ENCODE measurements around the gene FOXO6. TPM values are rescaled to one million over a fixed set of nuclear protein-coding genes. Genes with fewer than 3 reads are reported as not detected.
A peak's percentile ranks its signal among the peaks of the same experiment; 100 is the strongest.

FOXO6 gene
- total and polyA plus RNA-seq, 2 of the 13 experiments (the other 11 are each of a cell fraction or from before 2014, with no cell fraction given): 0.13 TPM; not detected in 1

DNA sequence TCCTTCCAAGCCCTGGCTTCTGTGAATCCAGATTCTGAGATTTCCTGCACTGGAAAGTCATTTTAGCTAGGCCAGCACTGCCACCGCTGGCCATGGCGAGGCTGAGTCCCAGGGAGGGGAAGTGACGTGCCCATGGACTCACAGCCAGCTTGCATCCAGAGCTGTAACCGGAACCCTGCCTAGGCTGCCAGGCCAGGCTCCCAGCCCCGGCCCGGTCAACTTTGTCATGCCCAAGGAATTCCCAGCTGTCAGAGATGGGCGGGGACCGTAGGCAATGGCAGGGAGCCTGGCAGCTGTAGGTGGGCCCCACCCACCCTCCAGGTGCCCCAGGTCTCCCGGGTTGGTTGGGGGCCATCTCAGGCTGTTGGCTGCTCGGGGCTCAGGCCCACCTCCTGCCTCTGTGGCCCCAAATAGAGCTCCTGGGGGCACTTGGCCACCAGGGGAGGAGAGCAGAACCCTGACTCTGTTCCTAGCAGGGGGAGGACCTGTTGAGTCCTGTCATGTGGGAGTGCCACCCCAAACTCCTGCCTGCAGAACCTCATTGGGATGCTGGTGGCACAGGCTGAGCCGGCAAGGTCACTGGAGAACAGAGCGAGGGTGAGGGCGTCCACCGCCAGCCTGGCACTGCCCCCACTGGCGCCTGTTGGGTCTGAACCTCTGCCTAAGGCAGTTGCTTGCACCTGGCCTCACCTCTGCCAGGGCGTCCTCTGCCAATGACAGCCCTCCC lies 57.8 kb downstream of the FOXO6 start:
- H3K9ac ChIP-seq (ENCODE audit: insufficient read depth, low read depth, low read length): no peak overlapping the region
- no peaks in the 10 kb centered on the region for H3K9me3 ChIP-seq (ENCODE audit: low read length)
- POLR2A ChIA-PET: interaction anchor here (0.9 kb wide), 1 partner anchor 178 kb away, joined by 3 read pairs; no protein-coding TSS in a partner anchor
- no TSS peak for BruUV-seq (replicated peaks)
- DNase-seq (ENCODE audit: low spot score): peak; percentile 34
- H3K27ac ChIP-seq (ENCODE audit: extremely low read length, insufficient read depth, low read length): no peak overlapping the region
- peak overlapping the region; percentile 6; the same call in 1 of the 2 replicates for H3K4me2 ChIP-seq (ENCODE audit: low read depth, low read length)
- 0% methylated on average over 2 of the region's 16 CpGs for WGBS (ENCODE audit: low lambda C conversion rate)
- ATAC-seq: peak; percentile 60
- H3K79me2 ChIP-seq (ENCODE audit: insufficient read depth, low read length): no peaks in the 10 kb centered on the region
- peaks cover 0 to 3% of the 10 kb centered on the region in 2 experiments; a peak in 1 of 5 replicates for H3K27me3 ChIP-seq (ENCODE audit: control insufficient read depth in 1 of 2, insufficient read depth in 2 of 2, low read length in 2 of 2)
- TF ChIP-seq REL (CRISPR knock-in tag; conservative IDR thresholded peaks at IDR 0.05) (no peak), BRCA1 (CRISPR knock-in tag; IDR thresholded peaks at IDR 0.05) (no peak), NFAT5 (CRISPR knock-in tag; IDR thresholded peaks at IDR 0.05) (no peak), RXRA (CRISPR knock-in tag; IDR thresholded peaks at IDR 0.05) (no peak), NFIC (IDR thresholded peaks at IDR 0.05; ENCODE audit: low read length) (no peak), CHD4 (IDR thresholded peaks at IDR 0.05; ENCODE audit: borderline replicate concordance, low read length) (no peak), GABPA (IDR thresholded peaks at IDR 0.05; ENCODE audit: low read depth, low read length) (peak; percentile 22; the same call in 1 of the 2 replicates), GABPA (CRISPR knock-in tag; IDR thresholded peaks at IDR 0.05; ENCODE audit: low read depth) (peak; percentile 74), GABPB1 (CRISPR knock-in tag; IDR thresholded peaks at IDR 0.05) (peak; percentile 78), ZNF605 (CRISPR knock-in tag; IDR thresholded peaks at IDR 0.05) (no peak), ZMYM4 (CRISPR knock-in tag; IDR thresholded peaks at IDR 0.05) (no peak), CREB1 (IDR thresholded peaks at IDR 0.05) (0 out of 2 replicates have a peak, but pooled peaks have one; percentile 19), CREB1 (CRISPR knock-in tag; IDR thresholded peaks at IDR 0.05) (peak; percentile 45; the same call in 1 of the 2 replicates), FOSL1 (CRISPR knock-in tag; IDR thresholded peaks at IDR 0.05; ENCODE audit: borderline replicate concordance) (no peak), SYNCRIP (IDR thresholded peaks at IDR 0.05; ENCODE audit: insufficient read depth, low read depth, low read length) (no peak), SIN3B (IDR thresholded peaks at IDR 0.05; ENCODE audit: low read length) (no peak), ZNF138 (CRISPR knock-in tag; IDR thresholded peaks at IDR 0.05; ENCODE audit: low read depth) (no peak), DPF2 (CRISPR knock-in tag; IDR thresholded peaks at IDR 0.05; ENCODE audit: borderline replicate concordance, low read depth) (no peak)
- FAIRE-seq: no peak
- H3K36me3 ChIP-seq (replicated peaks in 1 of 2; ENCODE audit: control insufficient read depth in 1 of 2, insufficient read depth in 2 of 2, low read length in 2 of 2): no peaks in the 10 kb centered on the region
- in situ Hi-C loops (cut with HindIII; ENCODE audit: extremely low pct_ligation_motif_present, low pct_unique_long_range_greater_than_20kb) (no loop called here), intact Hi-C loops (cut with micrococcal nuclease; ENCODE audit: unreplicated experiment) (loop anchor here (5.0 kb wide), 2 partner anchors 57 to 137 kb away; partner anchors contain the start of gene FOXO6)
- H2AFZ ChIP-seq (ENCODE audit: low read length): no peak overlapping the region
- H4K20me1 ChIP-seq (ENCODE audit: insufficient read depth, low read length): no peaks in the 10 kb centered on the region
- CTCF ChIA-PET (ENCODE audit: low intra/inter-chr PET ratio, low total read pairs): interaction anchor here (3.2 kb wide), 1 partner anchor 136 kb away, joined by 12 read pairs; no protein-coding TSS in a partner anchor
- H3K4me3 ChIP-seq (replicated peaks in 1 of 3; ENCODE audit: insufficient read depth in 1 of 3, low read depth in 2 of 3, low read length in 3 of 3): no peak overlapping the region
- no peaks in the 10 kb centered on the region for H3K4me1 ChIP-seq (ENCODE audit: insufficient read depth, low read length)

Data from HepG2 (cell line).